GM21737 (cell line): ENCODE measurements around the gene MANSC1.
"Not testable (repeated sequence)": the region's sequence is repeated elsewhere in the genome, so short reads cannot be mapped to it uniquely, and the experiment has no call there.

ENCODE experiments used
- ATAC-seq: cut with Tn5 transposase; IDR thresholded peaks from one replicate; pipeline ENCODE4 v1.9.1; 2021; ENCODE audit warnings: mild to moderate bottlenecking, moderate library complexity; ENCODE audit not compliant: unreplicated experiment

The MANSC1 gene

GRCh38 chr12:12327802-12328201 lies 22.2 kb downstream of the MANSC1 start:
- no peak for ATAC-seq

- ATAC-seq = no peak
These were observed 23.8 kb downstream of the MANSC1 start for GRCh38 chr12:12326262-12326661.

GRCh38 chr12:12323591-12323990 lies 26.5 kb downstream of the MANSC1 start:
- ATAC-seq = no peak

- no peak for ATAC-seq
These were observed 26.9 kb downstream of the MANSC1 start for GRCh38 chr12:12323118-12323517.

- ATAC-seq = no peak
These were observed 30.4 kb downstream of the MANSC1 start for GRCh38 chr12:12319451-12320183.

- no peak for ATAC-seq
These were observed 34.2 kb downstream of the MANSC1 start for GRCh38 chr12:12315838-12316237.

GRCh38 chr12:12310695-12311094 lies 39.3 kb downstream of the MANSC1 start:
- not testable (repeated sequence) for ATAC-seq

GRCh38 chr12:12305568-12306300 lies 44.3 kb downstream of the MANSC1 start:
- no peak for ATAC-seq

GRCh38 chr12:12302976-12303375 lies 47.1 kb downstream of the MANSC1 start:
- no peak for ATAC-seq

- no peak for ATAC-seq
These were observed 48.9 kb downstream of the MANSC1 start for GRCh38 chr12:12301122-12301521.

GRCh38 chr12:12297201-12297830 lies 52.7 kb downstream of the MANSC1 start:
- no peak for ATAC-seq

GRCh38 chr12:12294215-12295005 lies 55.6 kb downstream of the MANSC1 start:
- ATAC-seq = no peak

GRCh38 chr12:12290206-12290605 lies 59.8 kb downstream of the MANSC1 start:
- ATAC-seq = no peak

GRCh38 chr12:12286441-12286840 lies 63.6 kb downstream of the MANSC1 start:
- no peak for ATAC-seq

GRCh38 chr12:12282761-12283425 lies 67.1 kb downstream of the MANSC1 start:
- no peak for ATAC-seq

GRCh38 chr12:12282202-12282601 lies 67.8 kb downstream of the MANSC1 start:
- ATAC-seq = no peak

GRCh38 chr12:12281134-12281533 lies 68.9 kb downstream of the MANSC1 start:
- no peak for ATAC-seq

GRCh38 chr12:12278899-12279298 lies 71.1 kb downstream of the MANSC1 start:
- no peak for ATAC-seq
